Mesothelial cell of epicardium (in vitro differentiated cells): Measurements from ENCODE around the gene GCNT4. TPM values are rescaled to one million over a fixed set of nuclear protein-coding genes. Genes with fewer than 3 reads are reported as not detected.

Experiments
- DNase-seq, 2 experiments: peaks; one replicate each; pipeline ENCODE4 v3.0.0; 2021; ENCODE audit warnings: low spot score in 2 of 2; ENCODE audit not compliant: unreplicated experiment in 2 of 2
- H3K27ac Mint-ChIP-seq: 2 replicates; pipeline ENCODE4 v1.8.0; 2021; ENCODE audit warnings: mixed read lengths
- H3K27me3 Mint-ChIP-seq: 2 replicates; pipeline ENCODE4 v1.8.0; 2021; ENCODE audit warnings: low read depth, mixed read lengths
- H3K36me3 Mint-ChIP-seq: 2 replicates; pipeline ENCODE4 v1.8.0; 2021; ENCODE audit warnings: mixed read lengths
- H3K4me1 Mint-ChIP-seq: 2 replicates; pipeline ENCODE4 v1.8.0; 2021; ENCODE audit warnings: mixed read lengths
- H3K4me3 Mint-ChIP-seq: 2 replicates; pipeline ENCODE4 v1.8.0; 2021; ENCODE audit warnings: mild to moderate bottlenecking, moderate library complexity, mixed read lengths
- H3K9me3 Mint-ChIP-seq: 2 replicates; pipeline ENCODE4 v1.8.0; 2021; ENCODE audit warnings: mixed read lengths
- CTCF ChIP-seq: fragments of 200-600 bp; sonication (generic); IDR thresholded peaks from one replicate; pipeline ENCODE4 v1.5.0; 2021; ENCODE audit warnings: antibody characterized with exemption; ENCODE audit not compliant: unreplicated experiment
- total RNA-seq: library from RNA; stranded (reverse); gene quantifications from 3 replicates; pipeline ENCODE4 v1.2.1, GENCODE V29; 2021

The GCNT4 gene
- total RNA-seq, 1 donor from 2014 or later, result 1.7 TPM

GRCh38 chr5:75034137-75034739 is 18.1 kb downstream of the GCNT4 start:
- H3K4me3 Mint-ChIP-seq, result no peak overlapping the region
- H3K4me1 Mint-ChIP-seq, result peaks cover 10% of the 10 kb centered on the region
- no peak overlapping the region for H3K27ac Mint-ChIP-seq
- no peak for TF ChIP-seq CTCF
- peaks cover 1% of the 10 kb centered on the region for H3K36me3 Mint-ChIP-seq
- H3K9me3 Mint-ChIP-seq, result no peaks in the 10 kb centered on the region
- H3K27me3 Mint-ChIP-seq, result no peaks in the 10 kb centered on the region
- DNase-seq, result no peak

- Mint-ChIP-seq H3K9me3 (no peaks in the 10 kb centered on the region), H3K4me1 (peaks cover under 1% of the 10 kb centered on the region), H3K27me3 (no peaks in the 10 kb centered on the region), H3K36me3 (peaks cover 1% of the 10 kb centered on the region), H3K27ac (no peak overlapping the region), H3K4me3 (no peak overlapping the region)
- no peak for DNase-seq
- TF ChIP-seq CTCF, result no peak
Observed at GRCh38 chr5:75031366-75031765, 21.0 kb downstream of the GCNT4 start.

GRCh38 chr5:75028090-75028489 is 24.3 kb downstream of the GCNT4 start:
- TF ChIP-seq CTCF, result no peak
- Mint-ChIP-seq H3K4me1 (peaks cover 4% of the 10 kb centered on the region), H3K27ac (no peak overlapping the region), H3K36me3 (no peaks in the 10 kb centered on the region), H3K27me3 (no peaks in the 10 kb centered on the region), H3K9me3 (no peaks in the 10 kb centered on the region), H3K4me3 (no peak overlapping the region)
- no peak for DNase-seq

- Mint-ChIP-seq H3K27me3 (no peaks in the 10 kb centered on the region), H3K9me3 (no peaks in the 10 kb centered on the region), H3K4me1 (peaks cover 4% of the 10 kb centered on the region), H3K27ac (peak overlapping the region; percentile 23), H3K36me3 (no peaks in the 10 kb centered on the region), H3K4me3 (no peak overlapping the region)
- no peak for TF ChIP-seq CTCF
- DNase-seq, result no peak
Observed at GRCh38 chr5:75023368-75024159, 28.8 kb downstream of the GCNT4 start.

- Mint-ChIP-seq H3K4me3 (no peak overlapping the region), H3K27me3 (no peaks in the 10 kb centered on the region), H3K36me3 (no peaks in the 10 kb centered on the region), H3K4me1 (peaks cover 4% of the 10 kb centered on the region), H3K9me3 (no peaks in the 10 kb centered on the region), H3K27ac (no peak overlapping the region)
- no peak for TF ChIP-seq CTCF
- DNase-seq, result no peak
Observed at GRCh38 chr5:75021800-75022199, 30.6 kb downstream of the GCNT4 start.
